Smooth muscle cell (in vitro differentiated cells): Measurements from ENCODE around the gene ARL8B. TPM values are rescaled to one million over a fixed set of nuclear protein-coding genes. Genes with fewer than 3 reads are reported as not detected.
A peak's percentile ranks its signal among the peaks of the same experiment; 100 is the strongest.

ENCODE experiments used
- DNase-seq: peaks from one replicate; lab custom pipeline; 2025; ENCODE audit not compliant: unreplicated experiment; lab: John Stamatoyannopoulos, UW
- H2AFZ ChIP-seq: fragments of 200-600 bp; sonication (generic); 2 replicates; pipeline ENCODE4 v1.6.0; 2016; ENCODE audit warnings: antibody characterized with exemption, low read depth, mild to moderate bottlenecking
- H3F3A ChIP-seq: fragments of 200-600 bp; sonication (generic); 2 replicates; pipeline ENCODE4 v1.6.0; 2017; ENCODE audit warnings: antibody characterized with exemption, low read depth
- H3K27ac ChIP-seq: fragments of 200-600 bp; sonication (generic); 2 replicates; pipeline ENCODE4 v1.5.1; 2016; ENCODE audit warnings: low read depth, mild to moderate bottlenecking
- H3K27me3 ChIP-seq: fragments of 200-600 bp; sonication (generic); 2 replicates; pipeline ENCODE4 v1.6.1; 2016; ENCODE audit warnings: low read depth, mild to moderate bottlenecking
- H3K36me3 ChIP-seq: fragments of 200-600 bp; sonication (generic); 2 replicates; pipeline ENCODE4 v1.5.1; 2016; ENCODE audit warnings: low read depth
- H3K4me1 ChIP-seq: fragments of 200-600 bp; sonication (generic); 2 replicates; pipeline ENCODE4 v1.5.1; 2016; ENCODE audit warnings: low read depth
- H3K4me2 ChIP-seq: fragments of 200-600 bp; sonication (generic); 2 replicates; pipeline ENCODE4 v1.6.0; 2016; ENCODE audit warnings: mild to moderate bottlenecking
- H3K4me3 ChIP-seq: fragments of 200-600 bp; sonication (generic); 2 replicates; pipeline ENCODE4 v1.5.1; 2016; ENCODE audit warnings: mild to moderate bottlenecking
- H3K79me2 ChIP-seq: fragments of 200-600 bp; sonication (generic); 2 replicates; pipeline ENCODE4 v1.6.0; 2016; ENCODE audit warnings: low read depth, mild to moderate bottlenecking
- H3K9ac ChIP-seq: fragments of 200-600 bp; sonication (generic); 2 replicates; pipeline ENCODE4 v1.6.0; 2016; ENCODE audit warnings: low read depth
- H3K9me3 ChIP-seq: fragments of 200-600 bp; sonication (generic); replicated peaks from 2 replicates; pipeline ENCODE4 v1.5.1; 2016; ENCODE audit warnings: low read depth
- H4K20me1 ChIP-seq: fragments of 200-600 bp; sonication (generic); 2 replicates; pipeline ENCODE4 v1.6.0; 2016; ENCODE audit warnings: low read depth
- CTCF ChIP-seq: fragments of 200-600 bp; sonication (generic); IDR thresholded peaks from 2 replicates; pipeline ENCODE4 v1.5.1; 2017; ENCODE audit warnings: borderline replicate concordance, mild to moderate bottlenecking, antibody characterized with exemption; ENCODE audit not compliant: insufficient read depth, poor library complexity, severe bottlenecking
- WGBS: methylation state at CpG from one replicate; pipeline ENCODE4 v1.1.7; 2016; ENCODE audit warnings: low lambda C conversion rate; 5-methylcytosine and 5-hydroxymethylcytosine counted together
- polyA plus RNA-seq: library from polyadenylated mRNA; unstranded; fragments of >200 nt; fragmentation: Nextera tagmentation; extraction: Ambion mirVana; gene quantifications from 2 replicates; pipeline ENCODE4 v1.2.1, GENCODE V29; 2016
- total RNA-seq: library from RNA; depleted of rRNA; stranded (reverse); fragments of >200 nt; gene quantifications from 2 replicates; pipeline ENCODE4 v1.2.3, GENCODE V29; 2014

Gene ARL8B
- total and polyA plus RNA-seq, 2 experiments from 2014 or later = 33.6 to 95.0 TPM

DNA sequence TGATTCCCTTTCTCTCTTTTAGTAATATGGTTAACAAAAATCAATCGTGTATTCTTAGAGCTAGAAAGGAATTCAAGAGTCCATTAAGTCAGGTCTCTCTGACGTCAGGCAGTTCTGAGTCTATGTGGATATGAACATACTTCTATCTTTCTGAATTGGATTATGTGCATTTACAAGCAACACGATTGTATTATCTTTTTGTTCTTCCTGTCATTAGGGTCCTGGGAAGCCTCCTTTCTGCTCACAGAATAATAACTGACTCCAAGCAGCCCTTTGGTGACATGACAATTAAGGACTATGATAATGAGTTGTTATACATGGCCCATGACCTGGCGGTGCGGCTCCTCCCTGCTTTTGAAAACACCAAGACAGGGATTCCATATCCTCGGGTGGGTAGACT lies 79.4 kb downstream of the ARL8B start:
- Histone ChIP-seq H3K9ac (no peak overlapping the region), H3F3A (peaks cover 5% of the 10 kb centered on the region), H3K4me3 (no peak overlapping the region), H3K9me3 (no peaks in the 10 kb centered on the region), H2AFZ (no peak overlapping the region), H3K4me2 (no peak overlapping the region), H3K79me2 (peaks cover 42% of the 10 kb centered on the region), H3K27me3 (no peaks in the 10 kb centered on the region), H3K27ac (no peak overlapping the region), H3K4me1 (peaks cover 3% of the 10 kb centered on the region), H3K36me3 (peaks cover 28% of the 10 kb centered on the region), H4K20me1 (no peaks in the 10 kb centered on the region)
- DNase-seq = no peak
- TF ChIP-seq CTCF = no peak
- 93% methylated on average over 6 of the region's 6 CpGs for WGBS

- Histone ChIP-seq H3K27ac (no peak overlapping the region), H3K9me3 (no peaks in the 10 kb centered on the region), H3K36me3 (peaks cover 28% of the 10 kb centered on the region), H3F3A (peaks cover 3% of the 10 kb centered on the region), H3K4me3 (no peak overlapping the region), H3K4me2 (no peak overlapping the region), H3K27me3 (no peaks in the 10 kb centered on the region), H3K79me2 (peaks cover 42% of the 10 kb centered on the region), H3K4me1 (no peaks in the 10 kb centered on the region), H3K9ac (no peak overlapping the region), H4K20me1 (no peaks in the 10 kb centered on the region), H2AFZ (no peak overlapping the region)
- WGBS = 95% methylated on average over 2 of the region's 2 CpGs
- no peak for DNase-seq
- no peak for TF ChIP-seq CTCF
Measured at GRCh38 chr3:5202222-5202621, 80.1 kb downstream of the ARL8B start.

GRCh38 chr3:5205165-5205941 lies 83.3 kb downstream of the ARL8B start:
- no peak overlapping the region for H2AFZ ChIP-seq
- H3K9me3 ChIP-seq = no peaks in the 10 kb centered on the region
- H3K4me2 ChIP-seq = no peak overlapping the region
- no peaks in the 10 kb centered on the region for H3K27me3 ChIP-seq
- H4K20me1 ChIP-seq = peaks cover 4% of the 10 kb centered on the region
- WGBS = 81% methylated on average over 7 of the region's 7 CpGs
- H3K79me2 ChIP-seq = peaks cover 22% of the 10 kb centered on the region
- peak overlapping the region; percentile 72 for H3K27ac ChIP-seq
- peaks cover 41% of the 10 kb centered on the region for H3K36me3 ChIP-seq
- TF ChIP-seq CTCF = no peak
- H3K4me1 ChIP-seq = no peaks in the 10 kb centered on the region
- H3F3A ChIP-seq = no peaks in the 10 kb centered on the region
- no peak for DNase-seq
- no peak overlapping the region for H3K9ac ChIP-seq
- no peak overlapping the region for H3K4me3 ChIP-seq

GRCh38 chr3:5210926-5211325 lies 88.8 kb downstream of the ARL8B start:
- DNase-seq = no peak
- Histone ChIP-seq H3K27ac (no peak overlapping the region), H3K36me3 (peaks cover 38% of the 10 kb centered on the region), H3K4me2 (no peak overlapping the region), H2AFZ (no peak overlapping the region), H3K79me2 (no peaks in the 10 kb centered on the region), H3K9me3 (no peaks in the 10 kb centered on the region), H3K4me1 (no peaks in the 10 kb centered on the region), H3F3A (no peaks in the 10 kb centered on the region), H4K20me1 (peaks cover 16% of the 10 kb centered on the region), H3K4me3 (no peak overlapping the region), H3K27me3 (no peaks in the 10 kb centered on the region), H3K9ac (no peak overlapping the region)
- TF ChIP-seq CTCF = no peak
- WGBS = 99% methylated on average over 5 of the region's 5 CpGs
